B cell (primary cell): ENCODE measurements around the gene GNAT2.

Source experiments
- CTCF ChIP-seq: fragments of 200-600 bp; IDR thresholded peaks from one replicate; pipeline ENCODE4 v1.8.0; 2022; ENCODE audit warnings: antibody characterized with exemption, mild to moderate bottlenecking
- EZH2 ChIP-seq: IDR thresholded peaks from 2 replicates; pipeline ENCODE4 v1.6.1; 2012; ENCODE audit warnings: borderline replicate concordance, low read depth, mild to moderate bottlenecking, moderate library complexity, low read length; ENCODE audit not compliant: insufficient read depth, poor library complexity, severe bottlenecking

GRCh38 chr1:109595531-109595930 lies 23.9 kb downstream of the GNAT2 start:
- TF ChIP-seq CTCF: no peak
- TF ChIP-seq EZH2: no peak
